Measurements from ENCODE around the gene SCPEP1. TPM values are rescaled to one million over a fixed set of nuclear protein-coding genes. Genes with fewer than 3 reads are reported as not detected.

Gene SCPEP1
- total and polyA plus RNA-seq, 2 of the 13 experiments (the other 11 are each of a cell fraction or from before 2014, with no cell fraction given): 24.3 to 27.3 TPM

DNA sequence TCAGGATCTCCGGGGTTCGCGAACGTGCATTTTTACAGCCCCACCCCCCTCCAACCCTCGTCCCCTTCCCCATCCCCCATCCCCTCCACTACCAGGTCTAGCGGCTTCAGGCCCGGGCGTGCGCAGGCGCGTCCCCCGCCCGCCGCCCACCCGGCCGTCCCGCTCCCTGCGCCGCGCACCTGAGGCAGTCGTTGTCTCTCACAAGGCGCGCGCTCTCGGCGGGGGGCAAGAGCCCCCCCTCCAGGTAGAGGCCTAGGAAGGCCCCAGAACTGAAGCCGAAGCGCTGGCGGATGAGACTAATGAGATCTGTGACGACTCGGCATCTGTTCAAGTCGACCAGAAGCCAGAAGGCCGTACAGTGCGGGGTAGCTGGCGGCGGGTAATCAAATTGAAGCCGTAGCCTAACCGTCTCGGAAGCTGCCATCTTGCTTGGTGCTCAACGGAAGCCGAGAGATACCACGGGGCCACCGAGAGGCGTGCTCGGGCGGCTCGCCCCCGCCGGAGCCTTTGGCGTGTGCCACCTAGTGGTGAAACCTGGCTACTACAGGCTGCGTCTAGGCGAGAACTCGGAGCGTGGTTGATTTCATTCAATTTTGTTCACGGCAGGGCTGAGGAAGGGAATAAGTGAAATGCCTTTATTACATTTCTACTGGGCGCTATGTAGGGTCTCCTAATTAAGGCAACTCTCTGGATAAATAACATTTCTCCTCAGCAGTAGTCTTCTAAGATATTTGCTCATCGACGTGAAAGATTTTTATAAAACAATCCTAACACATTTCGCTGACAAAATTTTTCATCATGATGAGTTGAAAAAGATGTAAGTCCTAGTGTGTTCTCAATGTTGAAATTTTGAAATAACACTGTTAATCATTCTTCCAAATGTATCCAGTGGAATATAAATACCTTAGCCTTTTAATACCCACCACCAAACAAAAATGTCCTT lies 17.1 kb upstream of the SCPEP1 start, which contains the start of gene COIL (continued):
- TF ChIP-seq THAP8 (CRISPR knock-in tag; IDR thresholded peaks at IDR 0.05; ENCODE audit: borderline replicate concordance) (peak; percentile 68; the same call in 1 of the 2 replicates), JUND (CRISPR knock-in tag; IDR thresholded peaks at IDR 0.05) (peak; percentile 70; the same call in 1 of the 2 replicates), ZBTB44 (CRISPR knock-in tag; IDR thresholded peaks at IDR 0.05) (no peak), JDP2 (CRISPR knock-in tag; IDR thresholded peaks at IDR 0.05; ENCODE audit: borderline replicate concordance) (no peak), AKNA (CRISPR knock-in tag; IDR thresholded peaks at IDR 0.05; ENCODE audit: borderline replicate concordance) (no peak), ATF7-NPFF (CRISPR knock-in tag; IDR thresholded peaks at IDR 0.05; ENCODE audit: low read depth) (peak; percentile 91), ZSCAN12 (CRISPR knock-in tag; IDR thresholded peaks at IDR 0.05) (peak; percentile 84; the same call in 1 of the 2 replicates), GATA4 (IDR thresholded peaks at IDR 0.05; ENCODE audit: borderline replicate concordance, low read depth) (0 out of 2 replicates have a peak, but pooled peaks have one; percentile 35), ZNF383 (CRISPR knock-in tag; IDR thresholded peaks at IDR 0.05; ENCODE audit: borderline replicate concordance) (no peak), ZNF354B (CRISPR knock-in tag; IDR thresholded peaks at IDR 0.05) (no peak)
- TF ChIP-seq, protein P1, sequence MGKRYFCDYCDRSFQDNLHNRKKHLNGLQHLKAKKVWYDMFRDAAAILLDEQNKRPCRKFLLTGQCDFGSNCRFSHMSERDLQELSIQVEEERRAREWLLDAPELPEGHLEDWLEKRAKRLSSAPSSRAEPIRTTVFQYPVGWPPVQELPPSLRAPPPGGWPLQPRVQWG (CRISPR knock-in tag; IDR thresholded peaks at IDR 0.05; ENCODE audit: borderline replicate concordance, low read depth): no peak
- TF ChIP-seq, protein P2, sequence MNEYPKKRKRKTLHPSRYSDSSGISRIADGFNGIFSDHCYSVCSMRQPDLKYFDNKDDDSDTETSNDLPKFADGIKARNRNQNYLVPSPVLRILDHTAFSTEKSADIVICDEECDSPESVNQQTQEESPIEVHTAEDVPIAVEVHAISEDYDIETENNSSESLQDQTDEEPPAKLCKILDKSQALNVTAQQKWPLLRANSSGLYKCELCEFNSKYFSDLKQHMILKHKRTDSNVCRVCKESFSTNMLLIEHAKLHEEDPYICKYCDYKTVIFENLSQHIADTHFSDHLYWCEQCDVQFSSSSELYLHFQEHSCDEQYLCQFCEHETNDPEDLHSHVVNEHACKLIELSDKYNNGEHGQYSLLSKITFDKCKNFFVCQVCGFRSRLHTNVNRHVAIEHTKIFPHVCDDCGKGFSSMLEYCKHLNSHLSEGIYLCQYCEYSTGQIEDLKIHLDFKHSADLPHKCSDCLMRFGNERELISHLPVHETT (CRISPR knock-in tag; conservative IDR thresholded peaks at IDR 0.05): peak; percentile 87; the same call in 1 of the 2 replicates
- TF ChIP-seq, protein P3, sequence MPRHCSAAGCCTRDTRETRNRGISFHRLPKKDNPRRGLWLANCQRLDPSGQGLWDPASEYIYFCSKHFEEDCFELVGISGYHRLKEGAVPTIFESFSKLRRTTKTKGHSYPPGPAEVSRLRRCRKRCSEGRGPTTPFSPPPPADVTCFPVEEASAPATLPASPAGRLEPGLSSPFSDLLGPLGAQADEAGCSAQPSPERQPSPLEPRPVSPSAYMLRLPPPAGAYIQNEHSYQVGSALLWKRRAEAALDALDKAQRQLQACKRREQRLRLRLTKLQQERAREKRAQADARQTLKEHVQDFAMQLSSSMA (CRISPR knock-in tag; IDR thresholded peaks at IDR 0.05): peak; percentile 77; the same call in 1 of the 2 replicates
- TF ChIP-seq, protein P4, sequence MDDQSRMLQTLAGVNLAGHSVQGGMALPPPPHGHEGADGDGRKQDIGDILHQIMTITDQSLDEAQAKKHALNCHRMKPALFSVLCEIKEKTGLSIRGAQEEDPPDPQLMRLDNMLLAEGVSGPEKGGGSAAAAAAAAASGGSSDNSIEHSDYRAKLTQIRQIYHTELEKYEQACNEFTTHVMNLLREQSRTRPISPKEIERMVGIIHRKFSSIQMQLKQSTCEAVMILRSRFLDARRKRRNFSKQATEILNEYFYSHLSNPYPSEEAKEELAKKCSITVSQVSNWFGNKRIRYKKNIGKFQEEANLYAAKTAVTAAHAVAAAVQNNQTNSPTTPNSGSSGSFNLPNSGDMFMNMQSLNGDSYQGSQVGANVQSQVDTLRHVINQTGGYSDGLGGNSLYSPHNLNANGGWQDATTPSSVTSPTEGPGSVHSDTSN (CRISPR knock-in tag; IDR thresholded peaks at IDR 0.05; ENCODE audit: borderline replicate concordance): 0 out of 2 replicates have a peak, but pooled peaks have one; percentile 39
- TF ChIP-seq, protein P5, sequence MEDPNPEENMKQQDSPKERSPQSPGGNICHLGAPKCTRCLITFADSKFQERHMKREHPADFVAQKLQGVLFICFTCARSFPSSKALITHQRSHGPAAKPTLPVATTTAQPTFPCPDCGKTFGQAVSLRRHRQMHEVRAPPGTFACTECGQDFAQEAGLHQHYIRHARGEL (CRISPR knock-in tag; IDR thresholded peaks at IDR 0.05): no peak
